ENCODE measurements around the gene HNRNPUL1.

Gene HNRNPUL1

GRCh38 chr19:41304706-41305483 lies 40.7 kb downstream of the HNRNPUL1 start:
- H3K36me3 ChIP-seq (ENCODE audit: control insufficient read depth, insufficient read depth, low read length, severe bottlenecking): peaks cover 76% of the 10 kb centered on the region

GRCh38 chr19:41305927-41306793 lies 42.0 kb downstream of the HNRNPUL1 start:
- peaks cover 63% of the 10 kb centered on the region for H3K36me3 ChIP-seq (ENCODE audit: control insufficient read depth, insufficient read depth, low read length, severe bottlenecking)
- H3K9me3 ChIP-seq (ENCODE audit: control insufficient read depth, low read length): no peaks in the 10 kb centered on the region
- H3K27me3 ChIP-seq (replicated peaks; ENCODE audit: control insufficient read depth, insufficient read depth, low read length): no peaks in the 10 kb centered on the region
- H3K4me1 ChIP-seq (ENCODE audit: control insufficient read depth, insufficient read depth, low read length): peaks cover 19% of the 10 kb centered on the region
- H3K9ac ChIP-seq (ENCODE audit: low read length): peak overlapping the region; percentile 9
- DNase-seq (ENCODE audit: low read depth): no peak
- no peak overlapping the region for H3K4me3 ChIP-seq (ENCODE audit: low read length)

More at GRCh38 chr19:41304706-41305483, 40.7 kb downstream of the HNRNPUL1 start:
- Histone ChIP-seq H3K27me3 (replicated peaks; ENCODE audit: control insufficient read depth, insufficient read depth, low read length) (no peaks in the 10 kb centered on the region), H3K9ac (ENCODE audit: low read length) (peak overlapping the region; percentile 16), H3K4me3 (ENCODE audit: low read length) (no peak overlapping the region), H3K9me3 (ENCODE audit: control insufficient read depth, low read length) (no peaks in the 10 kb centered on the region), H3K4me1 (ENCODE audit: control insufficient read depth, insufficient read depth, low read length) (peaks cover 17% of the 10 kb centered on the region)
- DNase-seq (ENCODE audit: low read depth): no peak

GRCh38 chr19:41307090-41307875 lies 43.1 kb downstream of the HNRNPUL1 start:
- Histone ChIP-seq H3K27me3 (replicated peaks; ENCODE audit: control insufficient read depth, insufficient read depth, low read length) (no peaks in the 10 kb centered on the region), H3K9ac (ENCODE audit: low read length) (no peak overlapping the region), H3K4me1 (ENCODE audit: control insufficient read depth, insufficient read depth, low read length) (peaks cover 27% of the 10 kb centered on the region), H3K36me3 (ENCODE audit: control insufficient read depth, insufficient read depth, low read length, severe bottlenecking) (peaks cover 54% of the 10 kb centered on the region), H3K9me3 (ENCODE audit: control insufficient read depth, low read length) (no peaks in the 10 kb centered on the region), H3K4me3 (ENCODE audit: low read length) (no peak overlapping the region)
- no peak for DNase-seq (ENCODE audit: low read depth)

GRCh38 chr19:41307954-41308449 lies 43.8 kb downstream of the HNRNPUL1 start:
- Histone ChIP-seq H3K9me3 (ENCODE audit: control insufficient read depth, low read length) (no peaks in the 10 kb centered on the region), H3K4me3 (ENCODE audit: low read length) (no peak overlapping the region), H3K9ac (ENCODE audit: low read length) (peak overlapping the region; percentile 33), H3K4me1 (ENCODE audit: control insufficient read depth, insufficient read depth, low read length) (peaks cover 27% of the 10 kb centered on the region), H3K27me3 (replicated peaks; ENCODE audit: control insufficient read depth, insufficient read depth, low read length) (no peaks in the 10 kb centered on the region), H3K36me3 (ENCODE audit: control insufficient read depth, insufficient read depth, low read length, severe bottlenecking) (peaks cover 55% of the 10 kb centered on the region)
- DNase-seq (ENCODE audit: low read depth): no peak

- Histone ChIP-seq H3K4me3 (ENCODE audit: low read length) (peak overlapping the region; percentile 94), H3K9me3 (ENCODE audit: control insufficient read depth, low read length) (no peaks in the 10 kb centered on the region), H3K4me1 (ENCODE audit: control insufficient read depth, insufficient read depth, low read length) (peaks cover 27% of the 10 kb centered on the region), H3K36me3 (ENCODE audit: control insufficient read depth, insufficient read depth, low read length, severe bottlenecking) (peaks cover 55% of the 10 kb centered on the region), H3K9ac (ENCODE audit: low read length) (peak overlapping the region; percentile 97), H3K27me3 (replicated peaks; ENCODE audit: control insufficient read depth, insufficient read depth, low read length) (no peaks in the 10 kb centered on the region)
- peak; percentile 97 for DNase-seq (ENCODE audit: low read depth)
These were observed 44.4 kb downstream of the HNRNPUL1 start for GRCh38 chr19:41308450-41309179.

- H3K27me3 ChIP-seq (replicated peaks; ENCODE audit: control insufficient read depth, insufficient read depth, low read length): no peaks in the 10 kb centered on the region
- DNase-seq (ENCODE audit: low read depth): no peak
- H3K36me3 ChIP-seq (ENCODE audit: control insufficient read depth, insufficient read depth, low read length, severe bottlenecking): peaks cover 49% of the 10 kb centered on the region
These were observed 45.2 kb downstream of the HNRNPUL1 start for GRCh38 chr19:41309180-41310032.

GRCh38 chr19:41310033-41310831 lies 46.1 kb downstream of the HNRNPUL1 start, which contains the start of gene CCDC97:
TSS of gene CCDC97 (plus strand) at chr19:41310172. CDS start at chr19:41310311, 139 bp downstream.
- H3K9ac ChIP-seq (ENCODE audit: low read length): peak within 1 kb of the TSS; percentile 97
- DNase-seq (ENCODE audit: low read depth): peak; percentile 94
- H3K4me1 ChIP-seq (ENCODE audit: control insufficient read depth, insufficient read depth, low read length): peaks cover 27% of the 10 kb centered on the region
- peaks cover 41% of the 10 kb centered on the region for H3K36me3 ChIP-seq (ENCODE audit: control insufficient read depth, insufficient read depth, low read length, severe bottlenecking)
- H3K4me3 ChIP-seq (ENCODE audit: low read length): peak within 1 kb of the TSS; percentile 94
- H3K9me3 ChIP-seq (ENCODE audit: control insufficient read depth, low read length): no peaks in the 10 kb centered on the region
- no peaks in the 10 kb centered on the region for H3K27me3 ChIP-seq (replicated peaks; ENCODE audit: control insufficient read depth, insufficient read depth, low read length)

More at GRCh38 chr19:41309180-41310032, 45.2 kb downstream of the HNRNPUL1 start:
- Histone ChIP-seq H3K9me3 (ENCODE audit: control insufficient read depth, low read length) (no peaks in the 10 kb centered on the region), H3K4me1 (ENCODE audit: control insufficient read depth, insufficient read depth, low read length) (peaks cover 27% of the 10 kb centered on the region), H3K4me3 (ENCODE audit: low read length) (peak overlapping the region; percentile 94), H3K9ac (ENCODE audit: low read length) (peak overlapping the region; percentile 97)

- peak; percentile 32 for DNase-seq (ENCODE audit: low read depth)
- H3K27me3 ChIP-seq (replicated peaks; ENCODE audit: control insufficient read depth, insufficient read depth, low read length): no peaks in the 10 kb centered on the region
- peak overlapping the region; percentile 94 for H3K4me3 ChIP-seq (ENCODE audit: low read length)
- no peaks in the 10 kb centered on the region for H3K9me3 ChIP-seq (ENCODE audit: control insufficient read depth, low read length)
- H3K4me1 ChIP-seq (ENCODE audit: control insufficient read depth, insufficient read depth, low read length): peaks cover 27% of the 10 kb centered on the region
- H3K36me3 ChIP-seq (ENCODE audit: control insufficient read depth, insufficient read depth, low read length, severe bottlenecking): peaks cover 41% of the 10 kb centered on the region
- H3K9ac ChIP-seq (ENCODE audit: low read length): peak overlapping the region; percentile 97
These were observed 46.9 kb downstream of the HNRNPUL1 start for GRCh38 chr19:41311072-41311471.

- Histone ChIP-seq H3K4me1 (ENCODE audit: control insufficient read depth, insufficient read depth, low read length) (peaks cover 27% of the 10 kb centered on the region), H3K27me3 (replicated peaks; ENCODE audit: control insufficient read depth, insufficient read depth, low read length) (no peaks in the 10 kb centered on the region), H3K9ac (ENCODE audit: low read length) (peak overlapping the region; percentile 97), H3K4me3 (ENCODE audit: low read length) (peak overlapping the region; percentile 94), H3K36me3 (ENCODE audit: control insufficient read depth, insufficient read depth, low read length, severe bottlenecking) (peaks cover 41% of the 10 kb centered on the region), H3K9me3 (ENCODE audit: control insufficient read depth, low read length) (no peaks in the 10 kb centered on the region)
- no peak for DNase-seq (ENCODE audit: low read depth)
These were observed 47.4 kb downstream of the HNRNPUL1 start for GRCh38 chr19:41311613-41312012.
